K562 (cell line): Measurements from ENCODE around the gene TUBA4B. TPM values are rescaled to one million over a fixed set of nuclear protein-coding genes. Genes with fewer than 3 reads are reported as not detected.

Source experiments
- ATAC-seq: fragments of 200-7000 bp; cut with Tn5 transposase; 3 replicates; pipeline ENCODE4 v1.9.1; 2020; ENCODE audit warnings: moderate library complexity
- BruUV-seq: library from RNA; stranded (reverse); fragments of 400-500 nt; replicated peaks from 2 replicates; lab custom pipeline; 2021; lab: Mats Ljungman, UMichigan
- CTCF ChIA-PET: fragments of 300-600 bp; formaldehyde crosslinking; extraction: SDS; loops from one replicate; lab custom pipeline; 2021; ENCODE audit warnings: low intra/inter-chr PET ratio; lab: Yijun Ruan, JAX
- POLR2A ChIA-PET: fragments of 300-600, 350-650 bp; sonication (Branson Sonifier 250); formaldehyde crosslinking; extraction: SDS; loops from one replicate; lab custom pipeline; 2021; ENCODE audit warnings: antibody characterized with exemption, inconsistent platforms; lab: Yijun Ruan, JAX
- DNase-seq, 4 experiments: peaks; one replicate each; pipeline versions ENCODE4 v3.0.0 to v3.0.0-alpha.2; 2011 to 2018; ENCODE audit warnings: low spot score in 3 of 4, mixed read lengths in 3 of 4; ENCODE audit errors: extremely low read depth in 1 of 4
- FAIRE-seq: peaks from 2 replicates; lab custom pipeline; 2011; peaks lifted over from hg19 to GRCh38; lab: Jason Lieb, UNC
- H2AFZ ChIP-seq: 2 replicates; pipeline ENCODE4 v1.6.0; 2011; ENCODE audit warnings: low read depth, low read length, control low read depth, inconsistent platforms
- H3K27ac ChIP-seq: fragments of 200-600 bp; 3 replicates; pipeline ENCODE4 v1.8.0; 2011; ENCODE audit warnings: low read depth, mild to moderate bottlenecking, control low read depth, inconsistent platforms, low read length, moderate library complexity, mixed read lengths; ENCODE audit errors: extremely low read depth
- H3K27me3 ChIP-seq, 2 experiments: fragments of 300-600 bp in 1 of 2; 2 replicates in 1 of 2; 3 replicates in 1 of 2; pipeline versions ENCODE4 v1.6.0 to v1.8.0; 2011; ENCODE audit warnings: inconsistent platforms in 2 of 2, low read length in 2 of 2, mild to moderate bottlenecking in 1 of 2, mixed read lengths in 1 of 2, moderate library complexity in 1 of 2; ENCODE audit not compliant: control insufficient read depth in 2 of 2, insufficient read depth in 2 of 2
- H3K36me3 ChIP-seq: fragments of 300-600 bp; 3 replicates; pipeline ENCODE4 v1.8.0; 2011; ENCODE audit warnings: mild to moderate bottlenecking, low read length, inconsistent platforms; ENCODE audit not compliant: control insufficient read depth, insufficient read depth
- H3K4me1 ChIP-seq, 2 experiments: fragments of 200-600 bp in 1 of 2; replicated peaks in 1 of 2; 2 replicates in 1 of 2; 3 replicates in 1 of 2; pipeline versions ENCODE4 v1.5.1 to v1.8.0; 2011; ENCODE audit warnings: inconsistent platforms in 2 of 2, low read length in 2 of 2, mild to moderate bottlenecking in 1 of 2, mixed read lengths in 1 of 2, moderate library complexity in 1 of 2; ENCODE audit not compliant: control insufficient read depth in 2 of 2, insufficient read depth in 2 of 2
- H3K4me2 ChIP-seq: 2 replicates; pipeline ENCODE4 v1.6.1; 2011; ENCODE audit warnings: low read length, control low read depth, inconsistent platforms, mixed read lengths; ENCODE audit not compliant: insufficient read depth
- H3K4me3 ChIP-seq: fragments of 200-600 bp; sonication (generic), shearing (Covaris generic); 2 replicates; pipeline ENCODE4 v1.5.1; 2016; ENCODE audit warnings: control low read depth, inconsistent platforms
- H3K79me2 ChIP-seq: fragments of 200-600 bp; 3 replicates; pipeline ENCODE4 v1.8.0; 2011; ENCODE audit warnings: low read length, inconsistent platforms; ENCODE audit not compliant: control insufficient read depth, insufficient read depth
- H3K9ac ChIP-seq, 2 experiments: 2 replicates each; pipeline versions ENCODE4 v1.6.0 to v1.6.1; 2011; ENCODE audit warnings: low read depth in 2 of 2, low read length in 2 of 2, control low read depth in 1 of 2, inconsistent platforms in 1 of 2, mild to moderate bottlenecking in 1 of 2, mixed read lengths in 1 of 2; ENCODE audit not compliant: insufficient read depth in 1 of 2
- H3K9me1 ChIP-seq: one replicate; pipeline ENCODE4 v1.6.0; 2011; ENCODE audit warnings: inconsistent platforms, mild to moderate bottlenecking, low read length, moderate library complexity; ENCODE audit not compliant: control insufficient read depth, insufficient read depth
- H3K9me3 ChIP-seq: replicated peaks from 2 replicates; pipeline ENCODE4 v1.5.1; 2011; ENCODE audit warnings: low read depth, low read length, inconsistent platforms; ENCODE audit not compliant: control insufficient read depth, insufficient read depth
- H4K20me1 ChIP-seq: replicated peaks from 2 replicates; pipeline ENCODE4 v1.6.1; 2011; ENCODE audit warnings: low read length, inconsistent platforms, mixed read lengths; ENCODE audit not compliant: control insufficient read depth, insufficient read depth
- CCNT2 ChIP-seq: IDR thresholded peaks from 2 replicates; pipeline ENCODE4 v1.6.1; 2011; ENCODE audit warnings: borderline replicate concordance, low read depth, mild to moderate bottlenecking, moderate library complexity, mixed read lengths, low read length; ENCODE audit not compliant: insufficient read length; ENCODE audit errors: extremely low read depth
- EP400 ChIP-seq: fragments of 450-650 bp; IDR thresholded peaks from 2 replicates; pipeline ENCODE4 v1.6.1; 2017; ENCODE audit warnings: antibody characterized with exemption, mild to moderate bottlenecking, moderate library complexity
- FOSL1 ChIP-seq: fragments of 200-800 bp; sonication (Bioruptor generic); conservative IDR thresholded peaks from 2 replicates; pipeline ENCODE4 v1.6.1; 2016; ENCODE audit warnings: missing genetic modification characterization, missing compliant biosample characterization
- HMGN3 ChIP-seq: IDR thresholded peaks from 2 replicates; pipeline ENCODE4 v1.6.1; 2011; ENCODE audit warnings: borderline replicate concordance, low read depth, mild to moderate bottlenecking, mixed read lengths, low read length; ENCODE audit not compliant: insufficient read length; ENCODE audit errors: extremely low read depth
- HNRNPL ChIP-seq: fragments of 200-400 bp; formaldehyde crosslinking; IDR thresholded peaks from 2 replicates; pipeline ENCODE4 v1.6.1; 2017; ENCODE audit warnings: low read depth, mild to moderate bottlenecking, low read length
- KDM5B ChIP-seq: fragments of 200-600 bp; sonication (generic); IDR thresholded peaks from 2 replicates; pipeline ENCODE4 v1.6.1; 2012; ENCODE audit warnings: low read depth, mild to moderate bottlenecking, moderate library complexity, low read length, control low read depth, inconsistent platforms; ENCODE audit not compliant: insufficient replicate concordance
- MTA3 ChIP-seq: fragments of 450-650 bp; formaldehyde crosslinking; IDR thresholded peaks from 2 replicates; pipeline ENCODE4 v1.6.1; 2017; ENCODE audit warnings: mild to moderate bottlenecking, borderline replicate concordance
- MYNN ChIP-seq, 2 experiments: sonication (generic); formaldehyde crosslinking in 1 of 2; IDR thresholded peaks; 2 replicates each; pipeline versions ENCODE4 v1.5.0 to v1.6.1; 2016 to 2020; ENCODE audit warnings: antibody characterized with exemption in 1 of 2, missing genetic modification reagents in 1 of 2
- NONO ChIP-seq, 2 experiments: fragments of 200-400 bp in 1 of 2; fragments of 450-650 bp in 1 of 2; formaldehyde crosslinking in 1 of 2; IDR thresholded peaks; 2 replicates each; pipeline ENCODE4 v1.6.1; 2017; ENCODE audit warnings: low read depth in 2 of 2, mild to moderate bottlenecking in 2 of 2, moderate library complexity in 2 of 2, low read length in 1 of 2
- NRF1 ChIP-seq, 2 experiments: fragments of 450-650 bp; IDR thresholded peaks in 1 of 2; conservative IDR thresholded peaks in 1 of 2; 2 replicates each; pipeline ENCODE4 v1.6.1; 2014; ENCODE audit warnings: mild to moderate bottlenecking in 2 of 2
- OTX1 ChIP-seq: fragments of 450-650 bp; formaldehyde crosslinking; IDR thresholded peaks from 2 replicates; pipeline ENCODE4 v1.4.0; 2022; ENCODE audit warnings: mild to moderate bottlenecking
- PTRF ChIP-seq: fragments of 450-650 bp; IDR thresholded peaks from 2 replicates; pipeline ENCODE4 v1.6.1; 2016; ENCODE audit warnings: mild to moderate bottlenecking, missing genetic modification characterization, missing compliant biosample characterization
- SAP30 ChIP-seq: fragments of 200-600 bp; sonication (generic); IDR thresholded peaks from 2 replicates; pipeline ENCODE4 v1.6.1; 2012; ENCODE audit warnings: borderline replicate concordance, low read depth, mild to moderate bottlenecking, moderate library complexity, low read length, control low read depth, inconsistent platforms; ENCODE audit not compliant: insufficient read depth, poor library complexity, severe bottlenecking
- SIRT6 ChIP-seq: IDR thresholded peaks from one replicate; pipeline ENCODE4 v1.6.1; 2012; ENCODE audit warnings: low read depth, mild to moderate bottlenecking, control low read depth, inconsistent platforms, low read length, moderate library complexity
- ZBTB7A ChIP-seq: IDR thresholded peaks from 2 replicates; pipeline ENCODE4 v1.6.1; 2011; ENCODE audit warnings: low read depth, mild to moderate bottlenecking, low read length, moderate library complexity, borderline replicate concordance; ENCODE audit not compliant: control insufficient read depth
- ZEB2 ChIP-seq: fragments of 450-650 bp; IDR thresholded peaks from 2 replicates; pipeline ENCODE4 v1.6.1; 2016
- ZNF212 ChIP-seq: fragments of 450-650 bp; formaldehyde crosslinking; IDR thresholded peaks from 2 replicates; pipeline ENCODE4 v1.4.0; 2020; ENCODE audit warnings: mild to moderate bottlenecking
- WGBS: fragments of 100-300 bp; shearing (Covaris generic); methylation state at CpG from one replicate; pipeline ENCODE4 v1.1.6; 2016; ENCODE audit warnings: low coverage, mixed read lengths; ENCODE audit not compliant: insufficient coverage; ENCODE audit errors: missing lambda C conversion rate; 5-methylcytosine and 5-hydroxymethylcytosine counted together
- in situ Hi-C: fragments of 300-500 bp; cut with MboI; formaldehyde crosslinking; loops from 4 replicates; pipeline ENCODE4 v1.15.0; 2018; ENCODE audit warnings: inconsistent platforms, mixed read lengths
- intact Hi-C: fragments of 100-400 bp; cut with micrococcal nuclease; formaldehyde crosslinking; loops from 2 replicates; pipeline ENCODE4 v1.14.2; 2022
- polyA plus RNA-seq, 8 experiments: library from polyadenylated mRNA; depleted of rRNA in 4 of 8; stranded (reverse) in 5 of 8; unstranded in 3 of 8; fragments of >200 nt; fragmentation: Nextera tagmentation in 2 of 8; fragmentation: Illumina TruSeq in 1 of 8; extraction: Ambion mirVana in 2 of 8; extraction: Trizol in 1 of 8; gene quantifications; 2 replicates each; pipeline versions ENCODE4 v1.2.1 to v1.2.3, GENCODE V29; 2011 to 2014; ENCODE audit warnings: inconsistent platforms in 1 of 8, missing spikeins in 1 of 8
- total RNA-seq, 7 experiments: library from RNA; depleted of rRNA in 6 of 7; stranded (reverse); fragments of >200 nt in 6 of 7; fragmentation: Illumina TruSeq in 2 of 7; extraction: Trizol in 2 of 7; gene quantifications; 2 replicates each; pipeline versions ENCODE4 v1.2.1 to v1.2.3, GENCODE V29; 2011 to 2021; ENCODE audit warnings: low replicate concordance in 1 of 7
- TF ChIP-seq, protein P1 (sequence below): IDR thresholded peaks from 2 replicates; pipeline ENCODE4 v1.6.1; 2014; ENCODE audit warnings: antibody characterized with exemption

Gene TUBA4B
- total and polyA plus RNA-seq, 9 of the 15 experiments (the other 6 are each of a cell fraction or from before 2014, with no cell fraction given) = 0.04 TPM; not detected in 8

DNA sequence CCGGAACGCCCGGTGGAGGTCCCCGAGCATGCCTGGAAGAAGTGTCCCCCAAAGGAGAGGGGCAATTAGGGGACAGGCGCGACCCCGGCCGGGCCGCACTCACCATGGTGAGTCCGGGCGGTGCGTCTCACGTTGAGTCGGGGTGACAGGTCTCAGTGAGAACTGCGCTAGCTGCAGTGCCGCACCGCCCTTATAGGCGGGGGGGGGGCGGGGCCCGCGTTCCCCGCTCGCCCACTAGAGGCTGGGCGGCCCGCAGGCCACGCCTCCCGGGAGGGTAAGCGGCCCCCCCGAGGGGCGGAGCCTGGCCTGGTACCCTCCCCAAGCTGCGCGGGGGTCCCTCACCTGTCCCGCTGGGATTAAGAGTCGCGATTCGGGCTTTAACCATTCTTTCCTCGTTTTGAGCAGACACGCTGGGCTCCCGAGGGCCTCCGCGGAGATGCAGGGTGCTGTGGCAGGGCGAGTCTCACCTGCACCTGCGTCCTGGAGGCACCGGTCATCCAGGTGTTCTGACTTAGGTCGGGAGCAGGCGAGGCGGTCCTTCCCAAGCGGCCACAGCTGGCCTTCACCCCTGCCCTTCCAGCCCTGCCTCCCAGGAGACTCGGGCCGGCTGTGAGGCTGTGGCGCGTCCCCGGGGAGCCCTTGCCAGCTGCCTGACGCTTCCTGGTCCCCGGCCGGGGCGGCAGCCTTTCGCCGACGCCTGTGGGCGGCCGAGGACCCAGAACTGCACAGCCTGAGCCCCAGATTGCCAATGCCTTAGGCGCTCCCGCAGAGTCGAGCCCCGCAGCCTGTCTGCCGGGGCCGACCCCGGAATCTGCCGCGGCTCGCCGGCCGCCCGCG, 928 bp downstream of the TUBA4B start, which contains the start of gene TUBA4A:
TSS of gene TUBA4A (minus strand) at position 166 of the 837 bp plus-strand sequence. CDS start at position 106, 60 bp downstream.
- Histone ChIP-seq H4K20me1 (0 out of 2 replicates have a peak, but pooled peaks cover 3% of the 10 kb centered on the region), H3K36me3 (peaks cover 32% of the 10 kb centered on the region; the same call in 2 of the 3 replicates), H3K79me2 (peaks cover 24% of the 10 kb centered on the region), H3K4me1 (peaks cover 18 to 47% of the 10 kb centered on the region in 2 experiments; a peak in 4 of 5 replicates), H3K27me3 (0 out of 5 replicates have a peak, but pooled peaks cover 0 to 4% of the 10 kb centered on the region in 2 experiments), H3K9ac (peak within 1 kb of the TSS; percentile 71 to 92), H3K9me1 (no peaks in the 10 kb centered on the region), H2AFZ (peak within 1 kb of the TSS; percentile 88), H3K4me2 (peak within 1 kb of the TSS; percentile 82), H3K4me3 (peak within 1 kb of the TSS; percentile 58), H3K9me3 (no peaks in the 10 kb centered on the region), H3K27ac (peak within 1 kb of the TSS; percentile 75)
- WGBS = under 1% methylated on average over 54 of the region's 76 CpGs
- POLR2A ChIA-PET = interaction anchor here (0.6 to 2.0 kb wide), 9 partner anchors 9 to 113 kb away, joined by 3 to 8 read pairs (median 3); partner anchors contain the start of genes DNAJB2, GLB1L and STK16
- FAIRE-seq (peak; percentile 11), DNase-seq (peak; percentile 87 to 96 (median 95)), ATAC-seq (peak; percentile 92)
- intact Hi-C loops (loop anchor here (2.0 kb wide), 1 partner anchor 25 kb away; the partner anchor contains the start of gene DNAJB2), in situ Hi-C loops (no loop called here)
- BruUV-seq = no TSS peak
- CTCF ChIA-PET = interaction anchor here (0.8 kb wide), 1 partner anchor 41 kb away, joined by 5 read pairs; no protein-coding TSS in a partner anchor
- no peak for TF ChIP-seq ZNF212 (CRISPR knock-in tag)
- TF ChIP-seq CCNT2 = peak; percentile 53
- TF ChIP-seq HNRNPL = 0 out of 2 replicates have a peak, but pooled peaks have one; percentile 55
- TF ChIP-seq ZEB2 = peak; percentile 80
- TF ChIP-seq PTRF (tag) = no peak
- TF ChIP-seq, protein P1, sequence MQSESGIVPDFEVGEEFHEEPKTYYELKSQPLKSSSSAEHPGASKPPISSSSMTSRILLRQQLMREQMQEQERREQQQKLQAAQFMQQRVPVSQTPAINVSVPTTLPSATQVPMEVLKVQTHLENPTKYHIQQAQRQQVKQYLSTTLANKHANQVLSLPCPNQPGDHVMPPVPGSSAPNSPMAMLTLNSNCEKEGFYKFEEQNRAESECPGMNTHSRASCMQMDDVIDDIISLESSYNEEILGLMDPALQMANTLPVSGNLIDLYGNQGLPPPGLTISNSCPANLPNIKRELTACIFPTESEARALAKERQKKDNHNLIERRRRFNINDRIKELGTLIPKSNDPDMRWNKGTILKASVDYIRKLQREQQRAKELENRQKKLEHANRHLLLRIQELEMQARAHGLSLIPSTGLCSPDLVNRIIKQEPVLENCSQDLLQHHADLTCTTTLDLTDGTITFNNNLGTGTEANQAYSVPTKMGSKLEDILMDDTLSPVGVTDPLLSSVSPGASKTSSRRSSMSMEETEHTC = no peak
- TF ChIP-seq HMGN3 = peak; percentile 55
- peak; percentile 59; the same call in 1 of the 2 replicates for TF ChIP-seq MTA3
- 0 out of 4 replicates have a peak, but pooled peaks of 1 of the 2 experiments have one; percentile 31 for TF ChIP-seq NONO (IDR thresholded peaks at IDR 0.05; ENCODE audit: low read depth in 2 of 2, low read length in 1 of 2)
- TF ChIP-seq ZBTB7A = peak; percentile 50
- no peak for TF ChIP-seq SIRT6
- TF ChIP-seq SAP30 = peak; percentile 22
- no peak for TF ChIP-seq OTX1 (CRISPR knock-in tag)
- peak; percentile 71 to 77 for TF ChIP-seq NRF1 (conservative IDR thresholded peaks at IDR 0.05 in 1 of 2, IDR thresholded peaks at IDR 0.05 in 1 of 2)
- 0 out of 2 replicates have a peak, but pooled peaks have one; percentile 1 for TF ChIP-seq EP400
- 0 out of 2 replicates have a peak, but pooled peaks have one; percentile 5 for TF ChIP-seq FOSL1 (tag)
- TF ChIP-seq MYNN (IDR thresholded peaks at IDR 0.05) = no peak
- no peak for TF ChIP-seq MYNN (CRISPR knock-in tag; IDR thresholded peaks at IDR 0.05)
- peak; percentile 94 for TF ChIP-seq KDM5B
